HepG2 (cell line): ENCODE measurements around the gene PHYHIPL. TPM values are rescaled to one million over a fixed set of nuclear protein-coding genes. Genes with fewer than 3 reads are reported as not detected.

Source experiments
- GABPB1 ChIP-seq: IDR thresholded peaks from 2 replicates; pipeline ENCODE4 v1.6.1; 2016; ENCODE audit warnings: mild to moderate bottlenecking, missing genetic modification reagents, moderate library complexity, missing compliant biosample characterization
- HNF1B ChIP-seq: sonication (generic); formaldehyde crosslinking; IDR thresholded peaks from 2 replicates; pipeline ENCODE4 v1.5.1; 2020; ENCODE audit warnings: mild to moderate bottlenecking, moderate library complexity, missing genetic modification reagents
- HNRNPH1 ChIP-seq: fragments of 200-400 bp; formaldehyde crosslinking; optimal IDR thresholded peaks from 2 replicates; pipeline ENCODE3; 2017; ENCODE audit warnings: mild to moderate bottlenecking, low read depth, low read length
- MBD4 ChIP-seq: IDR thresholded peaks from 2 replicates; pipeline ENCODE4 v1.6.1; 2012; ENCODE audit warnings: low read length, inconsistent platforms, borderline replicate concordance
- MEF2D ChIP-seq: sonication (generic); formaldehyde crosslinking; IDR thresholded peaks from 2 replicates; pipeline ENCODE4 v1.5.1; 2020; ENCODE audit warnings: mild to moderate bottlenecking, missing genetic modification reagents
- REL ChIP-seq: sonication (generic); formaldehyde crosslinking; conservative IDR thresholded peaks from 2 replicates; pipeline ENCODE4 v1.8.0; 2022; ENCODE audit warnings: mild to moderate bottlenecking, missing genetic modification reagents, moderate library complexity
- SOX6 ChIP-seq, 2 experiments: fragments of 450-650 bp in 1 of 2; sonication (generic) in 1 of 2; formaldehyde crosslinking in 1 of 2; IDR thresholded peaks; 2 replicates each; pipeline versions ENCODE4 v1.4.0 to v1.6.1; 2017 to 2020; ENCODE audit warnings: antibody characterized with exemption in 1 of 2, mild to moderate bottlenecking in 1 of 2, missing genetic modification reagents in 1 of 2
- SUZ12 ChIP-seq: fragments of 150-350 bp; IDR thresholded peaks from 2 replicates; pipeline ENCODE4 v1.6.1; 2014; ENCODE audit warnings: low read depth, low read length
- YEATS4 ChIP-seq: sonication (generic); formaldehyde crosslinking; IDR thresholded peaks from 2 replicates; pipeline ENCODE4 v1.4.0; 2020; ENCODE audit warnings: missing genetic modification reagents, borderline replicate concordance
- ZBTB44 ChIP-seq: sonication (generic); formaldehyde crosslinking; IDR thresholded peaks from 2 replicates; pipeline ENCODE4 v1.4.0; 2020; ENCODE audit warnings: missing genetic modification reagents
- ZFP62 ChIP-seq: sonication (generic); formaldehyde crosslinking; IDR thresholded peaks from 2 replicates; pipeline ENCODE4 v1.4.0; 2020; ENCODE audit warnings: missing genetic modification reagents
- ZFX ChIP-seq: sonication (generic); formaldehyde crosslinking; IDR thresholded peaks from 2 replicates; pipeline ENCODE4 v1.4.0; 2020; ENCODE audit warnings: mild to moderate bottlenecking, low read depth, missing genetic modification reagents, moderate library complexity
- ZFY ChIP-seq: sonication (generic); formaldehyde crosslinking; IDR thresholded peaks from 2 replicates; pipeline ENCODE4 v1.4.0; 2020; ENCODE audit warnings: missing genetic modification reagents
- ZHX1 ChIP-seq: sonication (generic); formaldehyde crosslinking; IDR thresholded peaks from 2 replicates; pipeline ENCODE4 v1.8.1; 2022; ENCODE audit warnings: low read depth, mild to moderate bottlenecking, missing genetic modification reagents
- ZNF12 ChIP-seq: sonication (generic); formaldehyde crosslinking; IDR thresholded peaks from 2 replicates; pipeline ENCODE4 v1.5.0; 2020; ENCODE audit warnings: missing genetic modification reagents
- ZNF180 ChIP-seq: sonication (generic); formaldehyde crosslinking; IDR thresholded peaks from 2 replicates; pipeline ENCODE4 v1.4.0; 2020; ENCODE audit warnings: low read depth, missing genetic modification reagents, borderline replicate concordance
- ZNF614 ChIP-seq: IDR thresholded peaks from 2 replicates; pipeline ENCODE4 v1.6.1; 2018; ENCODE audit warnings: missing biosample characterization, missing genetic modification reagents, inconsistent platforms, borderline replicate concordance
- ZNF709 ChIP-seq: sonication (generic); formaldehyde crosslinking; IDR thresholded peaks from 2 replicates; pipeline ENCODE4 v1.5.0; 2020; ENCODE audit warnings: mild to moderate bottlenecking, missing genetic modification reagents
- ZNF766 ChIP-seq: sonication (generic); formaldehyde crosslinking; IDR thresholded peaks from 2 replicates; pipeline ENCODE4 v1.5.0; 2020; ENCODE audit warnings: missing genetic modification reagents, borderline replicate concordance
- ZNF775 ChIP-seq: sonication (generic); formaldehyde crosslinking; IDR thresholded peaks from 2 replicates; pipeline ENCODE4 v1.4.0; 2020; ENCODE audit warnings: missing genetic modification reagents, mild to moderate bottlenecking, moderate library complexity, borderline replicate concordance
- ZNF883 ChIP-seq: sonication (generic); formaldehyde crosslinking; IDR thresholded peaks from 2 replicates; pipeline ENCODE4 v1.5.1; 2020; ENCODE audit warnings: mild to moderate bottlenecking, missing genetic modification reagents; ENCODE audit errors: not compliant biosample characterization
- ZSCAN12 ChIP-seq: sonication (generic); formaldehyde crosslinking; IDR thresholded peaks from 2 replicates; pipeline ENCODE4 v1.9.0; 2021; ENCODE audit warnings: mild to moderate bottlenecking, missing genetic modification reagents
- ZSCAN25 ChIP-seq: sonication (generic); formaldehyde crosslinking; IDR thresholded peaks from 2 replicates; pipeline ENCODE4 v1.8.0; 2022; ENCODE audit warnings: mild to moderate bottlenecking, missing genetic modification reagents
- ZSCAN9 ChIP-seq: IDR thresholded peaks from 2 replicates; pipeline ENCODE4 v1.6.1; 2016; ENCODE audit warnings: borderline replicate concordance
- polyA plus RNA-seq, 8 experiments: library from polyadenylated mRNA; depleted of rRNA in 3 of 8; stranded (reverse) in 7 of 8; unstranded in 1 of 8; fragments of >200 nt; fragmentation: Illumina TruSeq in 4 of 8; extraction: Trizol in 4 of 8; gene quantifications; 2 replicates each; pipeline versions ENCODE4 v1.2.1 to v1.2.3, GENCODE V29; 2011 to 2016; ENCODE audit warnings: low read depth in 4 of 8, missing spikeins in 1 of 8, mixed read lengths in 1 of 8; ENCODE audit not compliant: insufficient read depth in 1 of 8
- total RNA-seq, 5 experiments: library from RNA; depleted of rRNA; stranded (reverse); fragments of >200 nt; fragmentation: Illumina TruSeq; extraction: Trizol; gene quantifications; 2 replicates each; pipeline ENCODE4 v1.2.3, GENCODE V29; 2016; ENCODE audit warnings: low read depth in 1 of 5

Gene PHYHIPL
- total and polyA plus RNA-seq, 2 of the 13 experiments (the other 11 are each of a cell fraction or from before 2014, with no cell fraction given): 40.6 to 78.5 TPM

GRCh38 chr10:59177031-59177797, 771 bp downstream of the PHYHIPL start (continued):
- peak; percentile 42; the same call in 1 of the 2 replicates for TF ChIP-seq HNF1B (CRISPR knock-in tag)
- TF ChIP-seq ZNF766 (CRISPR knock-in tag): peak; percentile 40; the same call in 1 of the 2 replicates
- TF ChIP-seq ZNF12 (CRISPR knock-in tag): no peak
- no peak for TF ChIP-seq ZNF180 (CRISPR knock-in tag)
- 0 out of 2 replicates have a peak, but pooled peaks have one; percentile 42 for TF ChIP-seq ZFY
- TF ChIP-seq ZFX (CRISPR knock-in tag): peak; percentile 25; the same call in 1 of the 2 replicates
- TF ChIP-seq ZNF614 (CRISPR knock-in tag): no peak
- 0 out of 2 replicates have a peak, but pooled peaks have one; percentile 76 for TF ChIP-seq ZBTB44 (CRISPR knock-in tag)
- peak; percentile 60; the same call in 1 of the 2 replicates for TF ChIP-seq ZSCAN9 (CRISPR knock-in tag)
- peak; percentile 26; the same call in 1 of the 2 replicates for TF ChIP-seq ZHX1
- TF ChIP-seq GABPB1 (CRISPR knock-in tag): peak; percentile 74
- TF ChIP-seq ZNF883: no peak
- TF ChIP-seq REL: peak; percentile 56; the same call in 1 of the 2 replicates
- peak; percentile 93; the same call in 1 of the 2 replicates for TF ChIP-seq ZNF775 (CRISPR knock-in tag)
- 0 out of 2 replicates have a peak, but pooled peaks have one; percentile 5 for TF ChIP-seq MEF2D (CRISPR knock-in tag)
- TF ChIP-seq SOX6 (IDR thresholded peaks at IDR 0.05): no peak
- TF ChIP-seq SOX6 (CRISPR knock-in tag; IDR thresholded peaks at IDR 0.05): peak; percentile 58
- 0 out of 2 replicates have a peak, but pooled peaks have one; percentile 62 for TF ChIP-seq MBD4
- peak; percentile 15; the same call in 1 of the 2 replicates for TF ChIP-seq ZSCAN25 (CRISPR knock-in tag)
- TF ChIP-seq SUZ12: no peak
- no peak; the same call in 1 of the 2 replicates for TF ChIP-seq YEATS4
- peak; percentile 73; the same call in 1 of the 2 replicates for TF ChIP-seq ZNF709 (CRISPR knock-in tag)
- TF ChIP-seq ZSCAN12 (CRISPR knock-in tag): peak; percentile 38; the same call in 1 of the 2 replicates
- no peak for TF ChIP-seq ZFP62 (CRISPR knock-in tag)
- TF ChIP-seq HNRNPH1: no peak
